IMR-90 (cell line): Measurements from ENCODE around the gene OR6S1. TPM values are rescaled to one million over a fixed set of nuclear protein-coding genes. Genes with fewer than 3 reads are reported as not detected.

ENCODE experiments used
- ATAC-seq: fragments of 200-7000 bp; cut with Tn5 transposase; 2 replicates; pipeline ENCODE4 v1.9.1; 2020; ENCODE audit warnings: low read depth, mild to moderate bottlenecking, moderate library complexity
- BruUV-seq: library from RNA; stranded (reverse); fragments of 400-500 nt; replicated peaks from 2 replicates; lab custom pipeline; 2021; lab: Mats Ljungman, UMichigan
- CTCF ChIA-PET: fragments of 300-600 bp; formaldehyde crosslinking; extraction: SDS; loops from one replicate; lab custom pipeline; 2021; ENCODE audit warnings: antibody characterized with exemption; lab: Yijun Ruan, JAX
- POLR2A ChIA-PET: fragments of 300-600 bp; sonication (Branson Sonifier 250); formaldehyde crosslinking; loops from one replicate; lab custom pipeline; 2022; ENCODE audit warnings: antibody characterized with exemption; ENCODE audit not compliant: unreplicated experiment; lab: Charles Lee
- DNase-seq: peaks from one replicate; pipeline ENCODE4 v3.0.0; 2013
- H2AFZ ChIP-seq: replicated peaks from 2 replicates; pipeline ENCODE3; 2013; ENCODE audit warnings: low read length, mild to moderate bottlenecking; ENCODE audit not compliant: poor library complexity
- H2AK5ac ChIP-seq: 2 replicates; pipeline ENCODE4 v1.6.1; 2013; ENCODE audit warnings: low read depth, low read length, inconsistent platforms
- H2AK9ac ChIP-seq: replicated peaks from 2 replicates; pipeline ENCODE3; 2013; ENCODE audit warnings: mild to moderate bottlenecking, low read depth, low read length, moderate library complexity; ENCODE audit not compliant: poor library complexity
- H2BK120ac ChIP-seq: 2 replicates; pipeline ENCODE4 v1.6.1; 2013; ENCODE audit warnings: low read depth, low read length, inconsistent platforms
- H2BK15ac ChIP-seq: 3 replicates; pipeline ENCODE4 v1.6.1; 2013; ENCODE audit warnings: low read depth, low read length, inconsistent platforms
- H2BK20ac ChIP-seq: 2 replicates; pipeline ENCODE4 v1.6.1; 2013; ENCODE audit warnings: low read depth, mild to moderate bottlenecking, inconsistent platforms, low read length, moderate library complexity
- H2BK5ac ChIP-seq: 2 replicates; pipeline ENCODE4 v1.6.1; 2013; ENCODE audit warnings: mild to moderate bottlenecking, low read depth, low read length, inconsistent platforms; ENCODE audit not compliant: poor library complexity, severe bottlenecking
- H3K14ac ChIP-seq: replicated peaks from 2 replicates; pipeline ENCODE4 v1.6.1; 2013; ENCODE audit warnings: low read depth, low read length, inconsistent platforms
- H3K18ac ChIP-seq: 2 replicates; pipeline ENCODE4 v1.6.1; 2013; ENCODE audit warnings: low read depth, low read length, control low read depth
- H3K23ac ChIP-seq: 2 replicates; pipeline ENCODE4 v1.6.1; 2013; ENCODE audit warnings: low read depth, low read length, inconsistent platforms
- H3K27ac ChIP-seq: 2 replicates; pipeline ENCODE4 v1.5.1; 2013; ENCODE audit warnings: mild to moderate bottlenecking, control low read depth, low read length; ENCODE audit not compliant: insufficient read depth
- H3K27me3 ChIP-seq: 2 replicates; pipeline ENCODE4 v1.6.1; 2013; ENCODE audit warnings: low read length; ENCODE audit not compliant: control insufficient read depth, insufficient read depth
- H3K36me3 ChIP-seq: 2 replicates; pipeline ENCODE4 v1.6.1; 2013; ENCODE audit warnings: low read length, mixed read lengths; ENCODE audit not compliant: control insufficient read depth, insufficient read depth
- H3K4ac ChIP-seq: 2 replicates; pipeline ENCODE4 v1.6.1; 2013; ENCODE audit warnings: low read depth, low read length, inconsistent platforms
- H3K4me1 ChIP-seq: 2 replicates; pipeline ENCODE4 v1.6.1; 2013; ENCODE audit warnings: low read length, mixed read lengths; ENCODE audit not compliant: control insufficient read depth, insufficient read depth
- H3K4me2 ChIP-seq: 2 replicates; pipeline ENCODE4 v1.6.1; 2013; ENCODE audit warnings: low read depth, mild to moderate bottlenecking, control low read depth, low read length, moderate library complexity
- H3K4me3 ChIP-seq: 2 replicates; pipeline ENCODE4 v1.5.1; 2013; ENCODE audit warnings: low read depth, mild to moderate bottlenecking, control low read depth, low read length, moderate library complexity; ENCODE audit not compliant: insufficient read depth
- H3K56ac ChIP-seq: 2 replicates; pipeline ENCODE4 v1.6.1; 2013; ENCODE audit warnings: low read length, inconsistent platforms; ENCODE audit not compliant: insufficient read depth; ENCODE audit errors: extremely low read depth
- H3K79me1 ChIP-seq, 2 experiments: 2 replicates each; pipeline ENCODE4 v1.6.1; 2013; ENCODE audit warnings: low read length in 2 of 2, inconsistent platforms in 1 of 2, low read depth in 1 of 2
- H3K9ac ChIP-seq: 2 replicates; pipeline ENCODE4 v1.6.1; 2013; ENCODE audit warnings: low read depth, low read length, control low read depth
- H3K9me1 ChIP-seq: 2 replicates; pipeline ENCODE4 v1.6.1; 2013; ENCODE audit warnings: low read length, inconsistent platforms; ENCODE audit not compliant: insufficient read depth
- H3K9me3 ChIP-seq: 2 replicates; pipeline ENCODE4 v1.6.1; 2013; ENCODE audit warnings: low read length; ENCODE audit not compliant: control insufficient read depth, insufficient read depth
- H4K20me1 ChIP-seq: 2 replicates; pipeline ENCODE4 v1.6.1; 2013; ENCODE audit warnings: low read length, inconsistent platforms; ENCODE audit not compliant: insufficient read depth
- H4K5ac ChIP-seq: 2 replicates; pipeline ENCODE4 v1.6.1; 2013; ENCODE audit warnings: mild to moderate bottlenecking, low read depth, low read length, control low read depth
- H4K8ac ChIP-seq, 2 experiments: 2 replicates each; pipeline ENCODE4 v1.6.1; 2013; ENCODE audit warnings: low read depth in 2 of 2, low read length in 2 of 2, control low read depth in 1 of 2, inconsistent platforms in 1 of 2
- H4K91ac ChIP-seq: 2 replicates; pipeline ENCODE4 v1.6.1; 2013; ENCODE audit warnings: low read depth, low read length, inconsistent platforms; ENCODE audit not compliant: insufficient read depth
- CHD1 ChIP-seq: IDR thresholded peaks from 2 replicates; pipeline ENCODE4 v1.6.1; 2012; ENCODE audit warnings: low read depth, low read length, improper control_type of control experiment
- CTCF ChIP-seq: conservative IDR thresholded peaks from 2 replicates; pipeline ENCODE4 v1.5.1; 2012; ENCODE audit warnings: mild to moderate bottlenecking, low read depth, low read length, improper control_type of control experiment
- ELK1 ChIP-seq: fragments of 150-350 bp; IDR thresholded peaks from 2 replicates; pipeline ENCODE4 v1.6.1; 2016; ENCODE audit warnings: low read depth, mild to moderate bottlenecking, low read length, moderate library complexity, borderline replicate concordance
- FOS ChIP-seq: fragments of 150-350 bp; IDR thresholded peaks from 2 replicates; pipeline ENCODE4 v1.6.1; 2016; ENCODE audit warnings: low read depth, low read length
- MAFK ChIP-seq: IDR thresholded peaks from 2 replicates; pipeline ENCODE4 v1.6.1; 2012; ENCODE audit warnings: low read depth, low read length, improper control_type of control experiment
- MXI1 ChIP-seq: IDR thresholded peaks from 2 replicates; pipeline ENCODE4 v1.6.1; 2012; ENCODE audit warnings: low read depth, mild to moderate bottlenecking, low read length, moderate library complexity, borderline replicate concordance
- NFE2L2 ChIP-seq: fragments of 150-350 bp; IDR thresholded peaks from 2 replicates; pipeline ENCODE4 v1.6.1; 2016; ENCODE audit warnings: low read depth, mild to moderate bottlenecking, low read length
- POLR2A ChIP-seq: IDR thresholded peaks from 2 replicates; pipeline ENCODE4 v1.6.1; 2012; ENCODE audit warnings: mild to moderate bottlenecking, low read depth, low read length
- RAD21 ChIP-seq: IDR thresholded peaks from 2 replicates; pipeline ENCODE4 v1.6.1; 2012; ENCODE audit warnings: low read length, improper control_type of control experiment
- RCOR1 ChIP-seq: IDR thresholded peaks from 2 replicates; pipeline ENCODE4 v1.6.1; 2012; ENCODE audit warnings: mild to moderate bottlenecking, low read length, improper control_type of control experiment; ENCODE audit not compliant: insufficient replicate concordance
- RFX5 ChIP-seq: IDR thresholded peaks from 2 replicates; pipeline ENCODE4 v1.8.0; 2012; ENCODE audit warnings: low read depth, mild to moderate bottlenecking, low read length, moderate library complexity
- SMC3 ChIP-seq: fragments of 150-350 bp; IDR thresholded peaks from 2 replicates; pipeline ENCODE4 v1.6.1; 2016; ENCODE audit warnings: low read depth, mild to moderate bottlenecking, antibody characterized with exemption, low read length, moderate library complexity
- USF2 ChIP-seq: fragments of 150-350 bp; IDR thresholded peaks from 2 replicates; pipeline ENCODE4 v1.6.1; 2017; ENCODE audit warnings: mild to moderate bottlenecking, antibody characterized with exemption, low read length, low read depth
- WGBS, 2 experiments: methylation state at CpG; one replicate each; pipeline versions ENCODE4 v1.1.5 to v1.1.7; 2013; ENCODE audit warnings: missing lambda C conversion rate in 2 of 2; ENCODE audit not compliant: insufficient read length in 1 of 2; ENCODE audit errors: extremely low coverage in 2 of 2; 5-methylcytosine and 5-hydroxymethylcytosine counted together
- dilution Hi-C: fragments of 300-500 bp; cut with HindIII; formaldehyde crosslinking; loops from one replicate; pipeline ENCODE4 v1.14.3; 2018; ENCODE audit warnings: low sequenced_read_pairs; ENCODE audit not compliant: unreplicated experiment
- in situ Hi-C: fragments of 300-500 bp; cut with MboI; formaldehyde crosslinking; loops from 3 replicates; pipeline ENCODE4 v1.14.3; 2019; ENCODE audit warnings: low sequenced_read_pairs, inconsistent platforms, mixed read lengths
- intact Hi-C: fragments of 100-400 bp; cut with micrococcal nuclease; formaldehyde crosslinking; loops from 2 replicates; pipeline ENCODE4 v1.10.0; 2022
- polyA plus RNA-seq, 3 experiments: library from polyadenylated mRNA; depleted of rRNA; stranded (reverse); fragments of >200 nt; gene quantifications; 2 replicates each; pipeline ENCODE4 v1.2.3, GENCODE V29; 2012; ENCODE audit warnings: low replicate concordance in 1 of 3
- total RNA-seq: library from RNA; depleted of rRNA; stranded (reverse); fragments of >200 nt; gene quantifications from 2 replicates; pipeline ENCODE4 v1.2.3, GENCODE V29; 2012

Gene OR6S1
- total and polyA plus RNA-seq, 2 of the 4 experiments (the other 2 are of a cell fraction): not detected

- CTCF ChIA-PET: no interaction called here
- no peak overlapping the region for H2BK15ac ChIP-seq
- H3K27me3 ChIP-seq: no peaks in the 10 kb centered on the region; the same call in none of the 2 replicates
- H3K9me1 ChIP-seq: no peaks in the 10 kb centered on the region
- intact Hi-C loops: no loop called here
- POLR2A ChIA-PET: no interaction called here
- H3K18ac ChIP-seq: no peak overlapping the region
- H4K8ac ChIP-seq: no peak overlapping the region
- no peak for TF ChIP-seq RAD21
- TF ChIP-seq POLR2A: no peak
- TF ChIP-seq CTCF: no peak
- TF ChIP-seq USF2: no peak
- TF ChIP-seq FOS: no peak
- TF ChIP-seq CHD1: no peak
- TF ChIP-seq NFE2L2: no peak
- no peak for TF ChIP-seq RFX5
- TF ChIP-seq MXI1: no peak
- TF ChIP-seq RCOR1: no peak
- TF ChIP-seq SMC3: no peak
- TF ChIP-seq MAFK: no peak
- TF ChIP-seq ELK1: no peak
- dilution Hi-C loops: loop anchor here (25.0 kb wide), 1 partner anchor 132 kb away; no protein-coding TSS in a partner anchor
- WGBS, 2 experiments: no CpG with 5 or more reads among the region's 2 CpGs
- no peak overlapping the region for H3K4ac ChIP-seq
- H2AK9ac ChIP-seq: peak overlapping the region; percentile 65
- H3K4me3 ChIP-seq: no peak overlapping the region
- no TSS peak for BruUV-seq
- H4K91ac ChIP-seq: no peak overlapping the region
- H3K9ac ChIP-seq: no peak overlapping the region
- H3K27ac ChIP-seq: no peak overlapping the region
- in situ Hi-C loops: no loop called here
- H3K23ac ChIP-seq: no peak overlapping the region
- no peak overlapping the region for H2BK120ac ChIP-seq
- H3K56ac ChIP-seq: no peak overlapping the region
- DNase-seq: no peak
- no peak overlapping the region for H2AFZ ChIP-seq
- no peak overlapping the region for H2BK20ac ChIP-seq
- H2BK5ac ChIP-seq: no peak overlapping the region
- H3K9me3 ChIP-seq: no peaks in the 10 kb centered on the region
- no peaks in the 10 kb centered on the region for H3K79me1 ChIP-seq
- no peaks in the 10 kb centered on the region for H4K20me1 ChIP-seq
- ATAC-seq: no peak
- no peaks in the 10 kb centered on the region for H3K4me1 ChIP-seq
- H3K4me2 ChIP-seq: no peak overlapping the region
- no peaks in the 10 kb centered on the region for H3K36me3 ChIP-seq
- no peak overlapping the region for H2AK5ac ChIP-seq
- H4K5ac ChIP-seq: no peak overlapping the region
- H3K14ac ChIP-seq: no peak overlapping the region
Observed at GRCh38 chr14:20668969-20669368, 27.5 kb upstream of the OR6S1 start.
